Peyer's patch (tissue), 4 donors: ENCODE data around the gene KAT2B.

Experiments used
- CTCF ChIP-seq, 6 experiments: fragments of 450-650 bp in 4 of 6; fragments of 200-600 bp in 2 of 6; sonication (generic) in 1 of 6; IDR thresholded peaks; one replicate each; pipeline ENCODE4 v1.5.1; 2017 to 2019; ENCODE audit warnings: antibody characterized with exemption in 6 of 6, mild to moderate bottlenecking in 3 of 6, moderate library complexity in 1 of 6
- POLR2A ChIP-seq, 2 donors: fragments of 450-650 bp; IDR thresholded peaks; one replicate each; pipeline ENCODE4 v1.5.1; 2017; ENCODE audit warnings: antibody characterized with exemption in 2 of 2, mild to moderate bottlenecking in 2 of 2, moderate library complexity in 2 of 2

GRCh38 chr3:19997502-19997901, 42.7 kb upstream of the KAT2B start:
- TF ChIP-seq POLR2A (IDR thresholded peaks at IDR 0.05) (no peak), CTCF (IDR thresholded peaks at IDR 0.05) (no peak)
